SK-N-SH treated with all-trans-retinoic acid at 6 μM for 48 hours (cell line): ENCODE data around the gene ST3GAL6.

Experiments used
- ATAC-seq: fragments of 200-7000 bp; cut with Tn5 transposase; 3 replicates; pipeline ENCODE4 v1.9.1; 2020; ENCODE audit warnings: mild to moderate bottlenecking, moderate library complexity
- ARNTL ChIP-seq: fragments of 450-650 bp; formaldehyde crosslinking; IDR thresholded peaks from 2 replicates; pipeline ENCODE4 v1.5.0; 2020; ENCODE audit warnings: low read depth, mild to moderate bottlenecking, moderate library complexity, borderline replicate concordance
- BACH2 ChIP-seq: fragments of 250-450 bp; sonication (Bioruptor Pico); IDR thresholded peaks from 2 replicates; pipeline ENCODE4 v1.9.0; 2021; ENCODE audit warnings: mild to moderate bottlenecking, borderline replicate concordance
- CREB5 ChIP-seq: fragments of 250-450 bp; sonication (Bioruptor Pico); IDR thresholded peaks from 2 replicates; pipeline ENCODE4 v1.5.1; 2020; ENCODE audit warnings: low read depth, mild to moderate bottlenecking, moderate library complexity
- CSDC2 ChIP-seq: fragments of 250-450 bp; sonication (Bioruptor Pico); IDR thresholded peaks from 2 replicates; pipeline ENCODE4 v1.5.0; 2020; ENCODE audit warnings: mild to moderate bottlenecking, moderate library complexity
- CSRNP3 ChIP-seq: fragments of 250-450 bp; sonication (Bioruptor Pico); IDR thresholded peaks from 2 replicates; pipeline ENCODE4 v1.5.1; 2021; ENCODE audit warnings: mild to moderate bottlenecking, moderate library complexity
- ESRRG ChIP-seq: fragments of 250-450 bp; sonication (Bioruptor Pico); IDR thresholded peaks from 2 replicates; pipeline ENCODE4 v1.6.1; 2021; ENCODE audit warnings: mild to moderate bottlenecking
- GLIS3 ChIP-seq: fragments of 250-450 bp; sonication (Bioruptor Pico); IDR thresholded peaks from 2 replicates; pipeline ENCODE4 v1.5.0; 2020; ENCODE audit warnings: mild to moderate bottlenecking, moderate library complexity
- ISL1 ChIP-seq: fragments of 250-450 bp; sonication (Bioruptor Pico); IDR thresholded peaks from 2 replicates; pipeline ENCODE4 v2.1.2; 2022; ENCODE audit warnings: mild to moderate bottlenecking, moderate library complexity
- OSR1 ChIP-seq: fragments of 250-450 bp; sonication (Bioruptor Pico); IDR thresholded peaks from 2 replicates; pipeline ENCODE4 v1.8.0; 2022; ENCODE audit warnings: moderate library complexity, mild to moderate bottlenecking, inconsistent platforms
- PATZ1 ChIP-seq: fragments of 250-450 bp; sonication (Bioruptor Pico); IDR thresholded peaks from 2 replicates; pipeline ENCODE4 v1.8.0; 2020; ENCODE audit warnings: mild to moderate bottlenecking, moderate library complexity, borderline replicate concordance
- PPARA ChIP-seq: fragments of 250-450 bp; sonication (Bioruptor Pico); IDR thresholded peaks from 2 replicates; pipeline ENCODE4 v1.5.0; 2020; ENCODE audit warnings: mild to moderate bottlenecking, borderline replicate concordance
- SNAI2 ChIP-seq: fragments of 250-450 bp; sonication (Bioruptor Pico); IDR thresholded peaks from 2 replicates; pipeline ENCODE4 v1.5.0; 2020; ENCODE audit warnings: mild to moderate bottlenecking, moderate library complexity
- TCF4 ChIP-seq: fragments of 250-450 bp; sonication (Bioruptor Pico); IDR thresholded peaks from 2 replicates; pipeline ENCODE4 v1.8.0; 2021; ENCODE audit warnings: mild to moderate bottlenecking, moderate library complexity, borderline replicate concordance
- TOX ChIP-seq: fragments of 250-450 bp; sonication (Bioruptor Pico); IDR thresholded peaks from 2 replicates; pipeline ENCODE4 v1.8.0; 2021; ENCODE audit warnings: mild to moderate bottlenecking, moderate library complexity, borderline replicate concordance
- ZC3H10 ChIP-seq: fragments of 250-450 bp; sonication (Bioruptor Pico); IDR thresholded peaks from 2 replicates; pipeline ENCODE4 v1.5.1; 2021; ENCODE audit warnings: mild to moderate bottlenecking, moderate library complexity
- ZFP3 ChIP-seq: fragments of 250-450 bp; sonication (Bioruptor Pico); IDR thresholded peaks from 2 replicates; pipeline ENCODE4 v1.5.0; 2020; ENCODE audit warnings: mild to moderate bottlenecking, moderate library complexity
- ZFP30 ChIP-seq: fragments of 450-650 bp; formaldehyde crosslinking; IDR thresholded peaks from 2 replicates; pipeline ENCODE4 v1.5.0; 2022; ENCODE audit warnings: mild to moderate bottlenecking, moderate library complexity
- ZNF70 ChIP-seq: fragments of 450-650 bp; formaldehyde crosslinking; IDR thresholded peaks from 2 replicates; pipeline ENCODE4 v1.5.0; 2020; ENCODE audit warnings: mild to moderate bottlenecking, moderate library complexity
- ZNF8 ChIP-seq: fragments of 450-650 bp; formaldehyde crosslinking; IDR thresholded peaks from 2 replicates; pipeline ENCODE4 v1.5.0; 2020; ENCODE audit warnings: mild to moderate bottlenecking, moderate library complexity
- TF ChIP-seq, protein P1 (sequence below): fragments of 250-450 bp; sonication (Bioruptor Pico); IDR thresholded peaks from 2 replicates; pipeline ENCODE4 v1.5.0; 2020; ENCODE audit warnings: mild to moderate bottlenecking, moderate library complexity

The ST3GAL6 gene

GRCh38 chr3:98763076-98763475, at the start of gene ST3GAL6:
TSS of gene ST3GAL6 (plus strand) at chr3:98763340. CDS start at chr3:98768441, 5,101 bp downstream.
- TF ChIP-seq, protein P1, sequence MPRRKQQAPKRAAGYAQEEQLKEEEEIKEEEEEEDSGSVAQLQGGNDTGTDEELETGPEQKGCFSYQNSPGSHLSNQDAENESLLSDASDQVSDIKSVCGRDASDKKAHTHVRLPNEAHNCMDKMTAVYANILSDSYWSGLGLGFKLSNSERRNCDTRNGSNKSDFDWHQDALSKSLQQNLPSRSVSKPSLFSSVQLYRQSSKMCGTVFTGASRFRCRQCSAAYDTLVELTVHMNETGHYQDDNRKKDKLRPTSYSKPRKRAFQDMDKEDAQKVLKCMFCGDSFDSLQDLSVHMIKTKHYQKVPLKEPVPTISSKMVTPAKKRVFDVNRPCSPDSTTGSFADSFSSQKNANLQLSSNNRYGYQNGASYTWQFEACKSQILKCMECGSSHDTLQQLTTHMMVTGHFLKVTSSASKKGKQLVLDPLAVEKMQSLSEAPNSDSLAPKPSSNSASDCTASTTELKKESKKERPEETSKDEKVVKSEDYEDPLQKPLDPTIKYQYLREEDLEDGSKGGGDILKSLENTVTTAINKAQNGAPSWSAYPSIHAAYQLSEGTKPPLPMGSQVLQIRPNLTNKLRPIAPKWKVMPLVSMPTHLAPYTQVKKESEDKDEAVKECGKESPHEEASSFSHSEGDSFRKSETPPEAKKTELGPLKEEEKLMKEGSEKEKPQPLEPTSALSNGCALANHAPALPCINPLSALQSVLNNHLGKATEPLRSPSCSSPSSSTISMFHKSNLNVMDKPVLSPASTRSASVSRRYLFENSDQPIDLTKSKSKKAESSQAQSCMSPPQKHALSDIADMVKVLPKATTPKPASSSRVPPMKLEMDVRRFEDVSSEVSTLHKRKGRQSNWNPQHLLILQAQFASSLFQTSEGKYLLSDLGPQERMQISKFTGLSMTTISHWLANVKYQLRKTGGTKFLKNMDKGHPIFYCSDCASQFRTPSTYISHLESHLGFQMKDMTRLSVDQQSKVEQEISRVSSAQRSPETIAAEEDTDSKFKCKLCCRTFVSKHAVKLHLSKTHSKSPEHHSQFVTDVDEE (CRISPR knock-in tag), result peak; percentile 61; the same call in 1 of the 2 replicates
- TF ChIP-seq TOX (CRISPR knock-in tag), result no peak
- TF ChIP-seq ZFP30 (CRISPR knock-in tag), result no peak
- peak; percentile 38; the same call in 1 of the 2 replicates for TF ChIP-seq TCF4 (CRISPR knock-in tag)
- TF ChIP-seq ARNTL, result no peak
- no peak for TF ChIP-seq GLIS3 (CRISPR knock-in tag)
- no peak for TF ChIP-seq ESRRG
- no peak for TF ChIP-seq ZFP3 (CRISPR knock-in tag)
- no peak for TF ChIP-seq CSRNP3 (CRISPR knock-in tag)
- 0 out of 2 replicates have a peak, but pooled peaks have one; percentile 22 for TF ChIP-seq ISL1
- TF ChIP-seq SNAI2 (CRISPR knock-in tag), result no peak
- 0 out of 2 replicates have a peak, but pooled peaks have one; percentile 19 for TF ChIP-seq ZNF8 (CRISPR knock-in tag)
- TF ChIP-seq PATZ1 (CRISPR knock-in tag), result no peak
- TF ChIP-seq CREB5 (CRISPR knock-in tag), result no peak
- TF ChIP-seq OSR1 (CRISPR knock-in tag), result no peak
- TF ChIP-seq BACH2 (CRISPR knock-in tag), result no peak
- no peak for TF ChIP-seq ZNF70 (CRISPR knock-in tag)

DNA sequence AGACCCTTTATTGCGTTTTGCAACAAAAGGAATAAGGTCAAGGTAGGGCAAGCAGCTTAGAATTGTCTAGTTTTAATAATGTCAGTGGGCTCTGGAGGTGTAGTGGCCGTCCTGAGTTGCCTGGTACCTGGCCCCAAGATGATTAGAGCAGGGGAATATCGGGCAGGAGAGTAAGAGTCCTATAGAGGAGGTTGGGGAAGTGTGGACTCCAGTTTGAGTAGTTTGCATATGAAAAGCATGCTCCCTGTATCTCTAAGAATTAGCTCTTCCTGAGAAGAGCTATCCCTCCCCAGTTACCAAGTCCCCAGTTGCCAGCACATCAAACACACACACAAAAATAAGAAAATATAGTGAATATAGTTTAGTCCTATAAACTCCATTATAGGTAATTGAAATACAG, 49.2 kb upstream of the ST3GAL6 start:
- ATAC-seq, result no peak
- TF ChIP-seq OSR1 (CRISPR knock-in tag), result no peak
- TF ChIP-seq GLIS3 (CRISPR knock-in tag), result no peak
- TF ChIP-seq, all 23 proteins: peak for 0

More at GRCh38 chr3:98763076-98763475, at the start of gene ST3GAL6:
- ATAC-seq, result peak; percentile 65

- TF ChIP-seq ZNF8 (CRISPR knock-in tag), result no peak
- TF ChIP-seq, all 23 proteins: peak for 0
- no peak for ATAC-seq
Measured at GRCh38 chr3:98717584-98717983, 45.6 kb upstream of the ST3GAL6 start.

DNA sequence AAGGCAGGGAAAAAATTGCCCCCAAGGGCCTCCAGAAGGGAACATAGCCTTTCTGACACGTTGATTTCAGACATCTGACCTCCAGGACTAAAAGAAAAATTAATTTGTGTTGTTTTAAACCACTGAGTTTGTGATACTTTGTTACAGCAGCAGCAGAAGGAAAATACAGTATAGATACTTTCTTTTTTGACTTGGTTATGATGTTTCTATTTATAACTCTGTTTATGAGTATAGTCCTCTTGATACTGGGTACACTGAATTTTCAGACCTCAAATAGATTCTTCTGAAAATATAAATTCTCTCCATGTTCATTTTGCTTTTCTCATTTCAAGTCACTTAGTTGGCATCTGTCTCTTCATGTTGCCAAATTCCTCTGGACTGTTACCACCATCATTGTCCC, 44.4 kb upstream of the ST3GAL6 start:
- no peak for ATAC-seq
- no peak for TF ChIP-seq ZC3H10 (CRISPR knock-in tag)
- TF ChIP-seq, all 23 proteins: peak for 0

DNA sequence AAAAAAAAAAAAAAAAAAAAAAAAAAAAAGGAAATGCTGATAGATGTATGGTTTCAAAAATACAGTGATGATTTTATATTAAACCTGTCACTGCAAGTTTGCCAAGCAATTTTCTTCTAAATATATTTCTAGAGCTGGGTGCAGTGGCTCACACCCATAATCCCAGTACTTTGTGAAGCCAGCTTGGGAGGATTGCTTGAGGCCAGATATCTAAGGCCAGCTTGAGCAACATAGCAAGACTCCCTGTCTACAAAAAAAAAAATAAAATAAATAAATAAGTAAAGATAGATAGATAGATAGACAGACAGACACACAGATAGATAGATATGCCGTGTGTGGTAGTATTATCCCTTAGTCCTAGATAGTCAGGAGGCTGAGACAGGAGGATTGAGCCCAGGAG, 41.4 kb upstream of the ST3GAL6 start:
- ATAC-seq, result no peak
- TF ChIP-seq, protein P1 (CRISPR knock-in tag), result no peak
- TF ChIP-seq OSR1 (CRISPR knock-in tag) (no peak), TCF4 (CRISPR knock-in tag) (no peak), ESRRG (no peak), ZC3H10 (CRISPR knock-in tag) (no peak), CSDC2 (no peak), ZFP30 (CRISPR knock-in tag) (no peak), BACH2 (CRISPR knock-in tag) (no peak), PPARA (CRISPR knock-in tag) (no peak), GLIS3 (CRISPR knock-in tag) (no peak), ZFP3 (CRISPR knock-in tag) (no peak)
